SK-N-SH treated with all-trans-retinoic acid at 6 μM for 48 hours (cell line): ENCODE data around the gene NRXN2.

ENCODE experiments used
- ARNTL ChIP-seq: fragments of 450-650 bp; formaldehyde crosslinking; IDR thresholded peaks from 2 replicates; pipeline ENCODE4 v1.5.0; 2020; ENCODE audit warnings: low read depth, mild to moderate bottlenecking, moderate library complexity, borderline replicate concordance
- BACH2 ChIP-seq: fragments of 250-450 bp; sonication (Bioruptor Pico); IDR thresholded peaks from 2 replicates; pipeline ENCODE4 v1.9.0; 2021; ENCODE audit warnings: mild to moderate bottlenecking, borderline replicate concordance
- CSDC2 ChIP-seq: fragments of 250-450 bp; sonication (Bioruptor Pico); IDR thresholded peaks from 2 replicates; pipeline ENCODE4 v1.5.0; 2020; ENCODE audit warnings: mild to moderate bottlenecking, moderate library complexity
- ESRRG ChIP-seq: fragments of 250-450 bp; sonication (Bioruptor Pico); IDR thresholded peaks from 2 replicates; pipeline ENCODE4 v1.6.1; 2021; ENCODE audit warnings: mild to moderate bottlenecking
- OSR1 ChIP-seq: fragments of 250-450 bp; sonication (Bioruptor Pico); IDR thresholded peaks from 2 replicates; pipeline ENCODE4 v1.8.0; 2022; ENCODE audit warnings: moderate library complexity, mild to moderate bottlenecking, inconsistent platforms
- PATZ1 ChIP-seq: fragments of 250-450 bp; sonication (Bioruptor Pico); IDR thresholded peaks from 2 replicates; pipeline ENCODE4 v1.8.0; 2020; ENCODE audit warnings: mild to moderate bottlenecking, moderate library complexity, borderline replicate concordance
- PPARA ChIP-seq: fragments of 250-450 bp; sonication (Bioruptor Pico); IDR thresholded peaks from 2 replicates; pipeline ENCODE4 v1.5.0; 2020; ENCODE audit warnings: mild to moderate bottlenecking, borderline replicate concordance
- ZNF8 ChIP-seq: fragments of 450-650 bp; formaldehyde crosslinking; IDR thresholded peaks from 2 replicates; pipeline ENCODE4 v1.5.0; 2020; ENCODE audit warnings: mild to moderate bottlenecking, moderate library complexity

GRCh38 chr11:64769283-64769682 lies 46.3 kb upstream of the NRXN2 start:
- TF ChIP-seq PATZ1 (CRISPR knock-in tag) (no peak), OSR1 (CRISPR knock-in tag) (no peak), ARNTL (CRISPR knock-in tag) (no peak), ESRRG (CRISPR knock-in tag) (no peak), CSDC2 (no peak), BACH2 (CRISPR knock-in tag) (no peak), ZNF8 (no peak), PPARA (CRISPR knock-in tag) (no peak)
